Neural cell (in vitro differentiated cells): ENCODE measurements around the gene TBX18. TPM values are rescaled to one million over a fixed set of nuclear protein-coding genes. Genes with fewer than 3 reads are reported as not detected.

Experiments used
- H2AFZ ChIP-seq: fragments of 200-600, 300-800 bp; sonication (generic), shearing (Covaris generic); 2 replicates; pipeline ENCODE4 v1.6.0; 2014; ENCODE audit warnings: low read depth, mild to moderate bottlenecking, antibody characterized with exemption, low read length, moderate library complexity
- H3F3A ChIP-seq: fragments of 200-600 bp; shearing (Covaris generic); 2 replicates; pipeline ENCODE4 v1.6.1; 2016; ENCODE audit warnings: mild to moderate bottlenecking, moderate library complexity, mixed read lengths, antibody characterized with exemption, low read length; ENCODE audit not compliant: insufficient read depth, poor library complexity, severe bottlenecking
- H3K27ac ChIP-seq: fragments of 200-600, 300-800 bp; sonication (generic), shearing (Covaris generic); 2 replicates; pipeline ENCODE4 v1.5.1; 2014; ENCODE audit warnings: mild to moderate bottlenecking, low read length, moderate library complexity
- H3K27me3 ChIP-seq: fragments of 300-800, 200-600 bp; sonication (generic), shearing (Covaris generic); 2 replicates; pipeline ENCODE4 v1.6.0; 2014; ENCODE audit warnings: mild to moderate bottlenecking, low read depth, low read length, moderate library complexity; ENCODE audit not compliant: insufficient read depth
- H3K36me3 ChIP-seq: fragments of 300-800, 200-600 bp; sonication (generic), shearing (Covaris generic); 2 replicates; pipeline ENCODE4 v1.5.1; 2014; ENCODE audit warnings: mild to moderate bottlenecking, antibody characterized with exemption, low read length, moderate library complexity; ENCODE audit not compliant: insufficient read depth
- H3K4me2 ChIP-seq: fragments of 300-800, 200-600 bp; sonication (generic), shearing (Covaris generic); 2 replicates; pipeline ENCODE4 v1.6.0; 2014; ENCODE audit warnings: mild to moderate bottlenecking, low read length
- H3K4me3 ChIP-seq: fragments of 300-800, 200-600 bp; sonication (generic), shearing (Covaris generic); 2 replicates; pipeline ENCODE4 v1.5.1; 2014; ENCODE audit warnings: mild to moderate bottlenecking, low read length, moderate library complexity
- H3K79me2 ChIP-seq: fragments of 200-600 bp; shearing (Covaris generic); replicated peaks from 2 replicates; pipeline ENCODE4 v1.6.0; 2014; ENCODE audit warnings: mild to moderate bottlenecking, low read length, moderate library complexity; ENCODE audit not compliant: insufficient read depth
- H3K9ac ChIP-seq: fragments of 300-800, 200-600 bp; sonication (generic), shearing (Covaris generic); 2 replicates; pipeline ENCODE4 v1.6.1; 2016; ENCODE audit warnings: mild to moderate bottlenecking, low read length, mixed read lengths
- H3K9me2 ChIP-seq: fragments of 200-600 bp; shearing (Covaris generic); 2 replicates; pipeline ENCODE4 v1.6.1; 2016; ENCODE audit warnings: mild to moderate bottlenecking, low read length, mixed read lengths; ENCODE audit not compliant: insufficient read depth
- H3K9me3 ChIP-seq: fragments of 200-600, 300-800 bp; sonication (generic), shearing (Covaris generic); 2 replicates; pipeline ENCODE4 v1.6.1; 2016; ENCODE audit warnings: mild to moderate bottlenecking, mixed run types, low read length, moderate library complexity, mixed read lengths
- H4K20me1 ChIP-seq: fragments of 200-600 bp; shearing (Covaris generic); 2 replicates; pipeline ENCODE4 v1.6.1; 2016; ENCODE audit warnings: mild to moderate bottlenecking, mixed run types; ENCODE audit not compliant: insufficient read depth
- CTCF ChIP-seq: fragments of 450-650 bp; IDR thresholded peaks from 2 replicates; pipeline ENCODE4 v1.5.1; 2014; ENCODE audit warnings: antibody characterized with exemption, mild to moderate bottlenecking, moderate library complexity; ENCODE audit not compliant: poor library complexity, severe bottlenecking
- EP300 ChIP-seq: fragments of 450-650 bp; conservative IDR thresholded peaks from 2 replicates; pipeline ENCODE4 v1.6.1; 2014; ENCODE audit warnings: antibody characterized with exemption, mild to moderate bottlenecking, moderate library complexity; ENCODE audit not compliant: poor library complexity, severe bottlenecking
- EZH2 ChIP-seq: fragments of 200-600, 300-800 bp; shearing (Covaris generic), sonication (generic); IDR thresholded peaks from 2 replicates; pipeline ENCODE4 v1.6.1; 2014; ENCODE audit warnings: antibody characterized with exemption, low read length, borderline replicate concordance, mild to moderate bottlenecking; ENCODE audit not compliant: insufficient read depth, poor library complexity, severe bottlenecking
- MXI1 ChIP-seq: fragments of 450-650 bp; conservative IDR thresholded peaks from 2 replicates; pipeline ENCODE4 v1.6.1; 2014; ENCODE audit warnings: antibody characterized with exemption, mild to moderate bottlenecking; ENCODE audit not compliant: poor library complexity, severe bottlenecking
- POLR2AphosphoS5 ChIP-seq: IDR thresholded peaks from 2 replicates; pipeline ENCODE4 v1.6.1; 2012
- RAD21 ChIP-seq: fragments of 450-650 bp; conservative IDR thresholded peaks from 2 replicates; pipeline ENCODE4 v1.6.1; 2014; ENCODE audit warnings: antibody characterized with exemption, mild to moderate bottlenecking, moderate library complexity
- REST ChIP-seq: IDR thresholded peaks from 2 replicates; pipeline ENCODE4 v1.6.1; 2012; ENCODE audit warnings: borderline replicate concordance
- SMC3 ChIP-seq: fragments of 450-650 bp; conservative IDR thresholded peaks from 2 replicates; pipeline ENCODE4 v1.6.1; 2014; ENCODE audit warnings: antibody characterized with exemption, mild to moderate bottlenecking, moderate library complexity; ENCODE audit not compliant: poor library complexity
- TAF1 ChIP-seq: IDR thresholded peaks from 2 replicates; pipeline ENCODE4 v1.6.1; 2012; ENCODE audit warnings: low read depth
- polyA plus RNA-seq: library from polyadenylated mRNA; depleted of rRNA; stranded (reverse); fragments of >200 nt; gene quantifications from 2 replicates; pipeline ENCODE4 v1.2.3, GENCODE V29; 2014

TBX18 gene
- polyA plus RNA-seq, 1 donor from 2014 or later, result not detected

GRCh38 chr6:84788689-84789088, 24.3 kb upstream of the TBX18 start:
- H3K9me2 ChIP-seq, result no peaks in the 10 kb centered on the region
- H3K79me2 ChIP-seq, result no peaks in the 10 kb centered on the region
- H3K27me3 ChIP-seq, result no peaks in the 10 kb centered on the region
- H4K20me1 ChIP-seq, result no peaks in the 10 kb centered on the region
- H3K9ac ChIP-seq, result no peak overlapping the region
- H3K36me3 ChIP-seq, result no peaks in the 10 kb centered on the region
- H3K4me3 ChIP-seq, result no peak overlapping the region
- H3K9me3 ChIP-seq, result no peaks in the 10 kb centered on the region
- H2AFZ ChIP-seq, result no peak overlapping the region
- H3K4me2 ChIP-seq, result no peak overlapping the region
- H3K27ac ChIP-seq, result no peak overlapping the region
- TF ChIP-seq EP300 (no peak), SMC3 (no peak), CTCF (no peak), REST (no peak), RAD21 (no peak), TAF1 (no peak), MXI1 (no peak), EZH2 (no peak), POLR2AphosphoS5 (no peak)
- H3F3A ChIP-seq, result no peaks in the 10 kb centered on the region

- H4K20me1 ChIP-seq, result no peaks in the 10 kb centered on the region
- H3K9me2 ChIP-seq, result no peaks in the 10 kb centered on the region
- no peaks in the 10 kb centered on the region for H3K9me3 ChIP-seq
- no peaks in the 10 kb centered on the region for H3K79me2 ChIP-seq
- no peak overlapping the region for H2AFZ ChIP-seq
- no peak overlapping the region for H3K4me2 ChIP-seq
- no peak overlapping the region for H3K9ac ChIP-seq
- H3K27me3 ChIP-seq, result no peaks in the 10 kb centered on the region
- TF ChIP-seq EZH2, result no peak
- no peak for TF ChIP-seq EP300
- TF ChIP-seq MXI1, result no peak
- TF ChIP-seq REST, result no peak
- no peak for TF ChIP-seq SMC3
- no peak for TF ChIP-seq RAD21
- TF ChIP-seq POLR2AphosphoS5, result no peak
- TF ChIP-seq CTCF, result no peak
- TF ChIP-seq TAF1, result no peak
- no peak overlapping the region for H3K4me3 ChIP-seq
- no peaks in the 10 kb centered on the region for H3K36me3 ChIP-seq
- no peak overlapping the region for H3K27ac ChIP-seq
- no peaks in the 10 kb centered on the region for H3F3A ChIP-seq
Measured at GRCh38 chr6:84785671-84786070, 21.3 kb upstream of the TBX18 start.
